Ectodermal cell (in vitro differentiated cells): Measurements from ENCODE around the gene EGLN1. TPM values are rescaled to one million over a fixed set of nuclear protein-coding genes. Genes with fewer than 3 reads are reported as not detected.
"Not testable (repeated sequence)": the region's sequence is repeated elsewhere in the genome, so short reads cannot be mapped to it uniquely, and the experiment has no call there.

Experiments used
- H3K27ac ChIP-seq: 2 replicates; pipeline ENCODE4 v1.7.0; 2013; ENCODE audit warnings: mild to moderate bottlenecking, low read depth, low read length; ENCODE audit not compliant: insufficient read depth, poor library complexity, severe bottlenecking
- H3K27me3 ChIP-seq: 2 replicates; pipeline ENCODE4 v1.7.0; 2013; ENCODE audit warnings: mild to moderate bottlenecking, low read length; ENCODE audit not compliant: insufficient read depth, control insufficient read depth, poor library complexity, severe bottlenecking
- H3K36me3 ChIP-seq: one replicate; pipeline ENCODE4 v1.7.0; 2013; ENCODE audit warnings: low read length; ENCODE audit not compliant: control insufficient read depth, insufficient read depth
- H3K4me1 ChIP-seq: one replicate; pipeline ENCODE4 v1.7.0; 2013; ENCODE audit warnings: low read length; ENCODE audit not compliant: control insufficient read depth, insufficient read depth
- H3K4me3 ChIP-seq: 2 replicates; pipeline ENCODE4 v1.7.0; 2013; ENCODE audit warnings: low read depth, low read length, control low read depth; ENCODE audit not compliant: insufficient read depth
- H3K9me3 ChIP-seq: 2 replicates; pipeline ENCODE4 v1.7.0; 2013; ENCODE audit warnings: mild to moderate bottlenecking, low read length, moderate library complexity; ENCODE audit not compliant: control insufficient read depth
- WGBS, 2 experiments: methylation state at CpG; one replicate each; pipeline ENCODE4 v1.1.7; 2013; ENCODE audit warnings: missing lambda C conversion rate in 2 of 2; 5-methylcytosine and 5-hydroxymethylcytosine counted together
- polyA plus RNA-seq, 4 experiments: library from polyadenylated mRNA; stranded (reverse); fragments of 50-300 nt; gene quantifications; one replicate each; pipeline ENCODE4 v1.2.3, GENCODE V29; 2013

Gene EGLN1
- polyA plus RNA-seq (2013, experiment 1 of 4) = 6.0 TPM
- 4.9 TPM for polyA plus RNA-seq (2013, experiment 2 of 4)
- polyA plus RNA-seq (2013, experiment 3 of 4) = 8.1 TPM
- 8.7 TPM for polyA plus RNA-seq (2013, experiment 4 of 4)

- H3K36me3 ChIP-seq = no peaks in the 10 kb centered on the region
- peak within 1 kb of the TSS; percentile 28 for H3K27ac ChIP-seq
- peak within 1 kb of the TSS; percentile 58 for H3K4me3 ChIP-seq
- WGBS, 2 experiments = 0 to 1% methylated on average over 104 of the region's 104 CpGs
- peaks cover 10% of the 10 kb centered on the region for H3K4me1 ChIP-seq
- peaks cover 79% of the 10 kb centered on the region for H3K27me3 ChIP-seq
- H3K9me3 ChIP-seq = no peaks in the 10 kb centered on the region
These were observed at the start of gene EGLN1 for GRCh38 chr1:231421971-231422797. Gene EGLN1 (minus strand): TSS chr1:231422287. CDS start chr1:231421888, 399 bp downstream.

- not testable (repeated sequence) for H3K27me3 ChIP-seq, H3K4me3 ChIP-seq, H3K4me1 ChIP-seq, H3K27ac ChIP-seq, H3K9me3 ChIP-seq, H3K36me3 ChIP-seq
- no CpG with 5 or more reads among the region's 5 CpGs for WGBS, 2 experiments
These were observed 49.4 kb upstream of the EGLN1 start for GRCh38 chr1:231471500-231471899.

- 79 to 89% methylated on average over 2 of the region's 3 CpGs for WGBS, 2 experiments
These were observed 48.9 kb upstream of the EGLN1 start for GRCh38 chr1:231471027-231471426.

GRCh38 chr1:231467986-231468385 lies 45.9 kb upstream of the EGLN1 start:
- Histone ChIP-seq H3K27me3 (no peaks in the 10 kb centered on the region), H3K36me3 (no peaks in the 10 kb centered on the region), H3K4me1 (no peaks in the 10 kb centered on the region), H3K27ac (no peak overlapping the region), H3K9me3 (no peaks in the 10 kb centered on the region), H3K4me3 (no peak overlapping the region)
- WGBS, 2 experiments = 58 to 93% methylated on average over 1 of the region's 1 CpG

More at GRCh38 chr1:231471027-231471426, 48.9 kb upstream of the EGLN1 start:
- not testable (repeated sequence) for H3K36me3 ChIP-seq, H3K27ac ChIP-seq, H3K4me1 ChIP-seq, H3K4me3 ChIP-seq, H3K27me3 ChIP-seq, H3K9me3 ChIP-seq

GRCh38 chr1:231465051-231465450 lies 43.0 kb upstream of the EGLN1 start:
- 100% methylated on average over 1 of the region's 1 CpG; no CpG with 5 or more reads in 1 of the 2 experiments for WGBS, 2 experiments
- Histone ChIP-seq H3K27ac (no peak overlapping the region), H3K27me3 (no peaks in the 10 kb centered on the region), H3K36me3 (no peaks in the 10 kb centered on the region), H3K4me1 (no peaks in the 10 kb centered on the region), H3K9me3 (no peaks in the 10 kb centered on the region), H3K4me3 (no peak overlapping the region)

GRCh38 chr1:231463541-231463940 lies 41.5 kb upstream of the EGLN1 start:
- H3K27me3 ChIP-seq = no peaks in the 10 kb centered on the region
- 75 to 78% methylated on average over 6 of the region's 6 CpGs for WGBS, 2 experiments
- H3K9me3 ChIP-seq = no peaks in the 10 kb centered on the region
- H3K36me3 ChIP-seq = no peaks in the 10 kb centered on the region
- H3K4me1 ChIP-seq = no peaks in the 10 kb centered on the region
- no peak overlapping the region for H3K4me3 ChIP-seq
- H3K27ac ChIP-seq = no peak overlapping the region

- no peak overlapping the region for H3K4me3 ChIP-seq
- H3K27me3 ChIP-seq = no peaks in the 10 kb centered on the region
- no peaks in the 10 kb centered on the region for H3K4me1 ChIP-seq
- WGBS, 2 experiments = 88 to 96% methylated on average over 2 of the region's 2 CpGs
- H3K36me3 ChIP-seq = no peaks in the 10 kb centered on the region
- no peak overlapping the region for H3K27ac ChIP-seq
- H3K9me3 ChIP-seq = no peaks in the 10 kb centered on the region
These were observed 38.5 kb upstream of the EGLN1 start for GRCh38 chr1:231460614-231461013.

GRCh38 chr1:231459438-231459837 lies 37.4 kb upstream of the EGLN1 start:
- not testable (repeated sequence) for H3K4me1 ChIP-seq, H3K4me3 ChIP-seq, H3K27me3 ChIP-seq, H3K9me3 ChIP-seq, H3K27ac ChIP-seq, H3K36me3 ChIP-seq
- no CpG with 5 or more reads among the region's 1 CpG for WGBS, 2 experiments

GRCh38 chr1:231457956-231458355 lies 35.9 kb upstream of the EGLN1 start:
- not testable (repeated sequence) for H3K9me3 ChIP-seq, H3K4me3 ChIP-seq, H3K27ac ChIP-seq, H3K4me1 ChIP-seq, H3K27me3 ChIP-seq, H3K36me3 ChIP-seq

DNA sequence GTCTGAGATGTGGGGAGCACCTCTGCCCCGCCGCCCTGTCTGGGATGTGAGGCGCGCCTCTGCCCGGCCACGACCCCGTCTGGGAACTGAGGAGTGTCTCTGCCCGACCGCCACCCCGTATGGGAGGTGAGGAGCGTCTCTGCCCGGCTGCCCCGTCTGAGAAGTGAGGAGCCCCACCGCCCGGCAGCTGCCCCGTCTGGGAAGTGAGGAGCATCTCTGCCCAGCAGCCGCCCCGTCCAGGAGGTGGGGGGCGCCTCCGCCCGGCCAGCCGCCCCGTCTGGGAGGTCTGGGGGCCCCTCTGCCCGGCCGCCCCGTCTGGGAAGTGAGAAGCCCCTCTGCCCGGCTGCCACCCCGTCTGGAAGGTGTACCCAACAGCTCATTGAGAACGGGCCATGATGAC lies 32.0 kb upstream of the EGLN1 start:
- not testable (repeated sequence) for H3K9me3 ChIP-seq, H3K36me3 ChIP-seq, H3K27ac ChIP-seq, H3K4me3 ChIP-seq, H3K4me1 ChIP-seq, H3K27me3 ChIP-seq
- 86 to 87% methylated on average over 26 to 27 of the region's 29 CpGs for WGBS, 2 experiments
